ENCODE data around the gene SORCS2.

Gene SORCS2

DNA sequence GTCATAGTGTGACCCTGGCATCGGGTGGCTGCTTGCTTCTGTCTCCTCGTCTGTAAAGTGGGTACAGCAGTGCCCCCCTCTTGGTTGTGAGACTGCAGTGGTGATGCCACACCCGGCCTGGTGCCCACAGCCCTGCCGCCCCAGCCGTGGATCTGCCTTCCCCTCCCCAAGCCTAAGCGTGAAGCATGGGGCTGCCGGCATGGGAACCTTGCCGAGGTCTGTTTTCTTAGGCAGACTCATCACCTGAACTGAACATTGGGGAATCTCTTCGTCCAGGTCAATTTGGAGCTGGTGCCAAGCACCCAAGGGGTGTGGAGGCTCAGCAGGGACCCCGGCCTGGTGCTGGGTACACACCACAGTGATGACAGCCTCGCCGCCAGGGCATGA is 134.0 kb downstream of the SORCS2 start:
- DNase-seq = no peak
- Histone ChIP-seq H2BK5ac (ENCODE audit: low read depth, low read length, poor library complexity, severe bottlenecking) (no peak overlapping the region), H3K9ac (ENCODE audit: low read length) (no peak overlapping the region), H3K79me1 (replicated peaks; ENCODE audit: low read length, poor library complexity, severe bottlenecking) (no peaks in the 10 kb centered on the region), H3K27ac (ENCODE audit: low read length, poor library complexity, severe bottlenecking) (no peak overlapping the region), H3K4ac (ENCODE audit: low read depth in 1 of 2, low read length in 2 of 2) (no peak overlapping the region), H3K18ac (ENCODE audit: low read depth in 1 of 2, low read length in 2 of 2) (no peak overlapping the region), H4K91ac (ENCODE audit: low read length) (no peak overlapping the region), H3K4me2 (ENCODE audit: low read length, poor library complexity, severe bottlenecking) (no peak overlapping the region), H3K36me3 (ENCODE audit: control insufficient read depth in 1 of 2, insufficient read depth in 2 of 2, low read depth in 1 of 2, low read length in 2 of 2) (no peaks in the 10 kb centered on the region), H3K14ac (ENCODE audit: low read length in 2 of 2) (no peak overlapping the region), H3K23ac (ENCODE audit: low read length in 2 of 2) (no peak overlapping the region), H2BK15ac (ENCODE audit: low read depth, poor library complexity, severe bottlenecking) (peak overlapping the region; percentile 78), H2AFZ (ENCODE audit: low read depth, low read length) (no peak overlapping the region), H2BK12ac (ENCODE audit: low read length in 2 of 2) (no peak overlapping the region), H3K4me1 (ENCODE audit: control insufficient read depth, insufficient read depth, low read depth, low read length) (peaks cover 33% of the 10 kb centered on the region), H3K9me3 (ENCODE audit: control insufficient read depth, low read length) (no peaks in the 10 kb centered on the region), H2BK120ac (ENCODE audit: low read depth, low read length) (no peak overlapping the region), H2AK5ac (ENCODE audit: low read length, severe bottlenecking) (no peak overlapping the region), H3K4me3 (ENCODE audit: insufficient read depth in 1 of 2, low read depth in 1 of 2, low read length in 2 of 2) (no peak overlapping the region), H3K27me3 (ENCODE audit: control insufficient read depth in 1 of 2, insufficient read depth in 1 of 2, low read length in 2 of 2) (peaks cover 23 to 56% of the 10 kb centered on the region in 2 experiments), H4K8ac (ENCODE audit: low read length) (no peak overlapping the region)
- WGBS = 82% methylated on average over 12 of the region's 12 CpGs

DNA sequence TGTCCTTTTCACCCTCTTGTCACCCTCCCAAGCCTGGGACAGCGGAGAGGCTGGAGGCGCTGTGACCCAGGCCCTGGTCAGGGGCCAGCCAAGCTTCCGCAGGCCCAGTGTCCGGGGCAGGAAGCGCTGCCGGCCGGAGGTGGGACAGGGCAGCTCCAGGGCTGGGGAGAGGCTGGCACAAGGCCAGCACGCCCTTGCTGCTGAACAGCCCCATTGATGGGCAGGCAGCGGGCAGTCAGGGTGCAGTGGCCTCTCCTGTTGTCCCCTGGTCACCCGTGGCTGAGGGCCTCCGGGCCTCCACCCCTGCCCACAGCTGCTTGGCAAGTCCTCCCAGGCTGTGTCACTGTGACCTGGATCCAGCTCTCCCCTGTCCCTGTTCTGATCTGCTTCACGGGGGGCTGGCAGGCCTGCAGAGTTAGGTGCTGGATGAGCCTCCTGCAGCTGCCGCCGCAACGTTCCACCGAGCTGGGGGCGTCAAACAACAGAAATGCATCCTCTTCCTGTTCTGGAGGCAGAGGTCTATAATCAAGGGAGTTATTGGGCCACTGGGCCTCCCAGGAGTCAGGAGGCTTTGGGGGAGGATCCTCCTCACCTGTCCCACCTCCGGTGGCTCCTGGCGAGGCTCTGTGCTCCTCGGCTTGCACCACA is 134.5 kb downstream of the SORCS2 start:
- 84% methylated on average over 20 of the region's 20 CpGs for WGBS
- no peak overlapping the region for H3K18ac ChIP-seq (ENCODE audit: low read depth in 1 of 2, low read length in 2 of 2)
- peaks cover 23 to 61% of the 10 kb centered on the region in 2 experiments for H3K27me3 ChIP-seq (ENCODE audit: control insufficient read depth in 1 of 2, insufficient read depth in 1 of 2, low read length in 2 of 2)
- no peak overlapping the region for H2BK12ac ChIP-seq (ENCODE audit: low read length in 2 of 2)
- H2AFZ ChIP-seq (ENCODE audit: low read depth, low read length) = no peak overlapping the region
- H3K27ac ChIP-seq (ENCODE audit: low read length, poor library complexity, severe bottlenecking) = no peak overlapping the region
- peaks cover 37% of the 10 kb centered on the region for H3K4me1 ChIP-seq (ENCODE audit: control insufficient read depth, insufficient read depth, low read depth, low read length)
- H3K79me1 ChIP-seq (replicated peaks; ENCODE audit: low read length, poor library complexity, severe bottlenecking) = no peaks in the 10 kb centered on the region
- no peak overlapping the region for H3K4ac ChIP-seq (ENCODE audit: low read depth in 1 of 2, low read length in 2 of 2)
- no peak overlapping the region for H2AK5ac ChIP-seq (ENCODE audit: low read length, severe bottlenecking)
- H3K4me3 ChIP-seq (ENCODE audit: insufficient read depth in 1 of 2, low read depth in 1 of 2, low read length in 2 of 2) = no peak overlapping the region
- H3K4me2 ChIP-seq (ENCODE audit: low read length, poor library complexity, severe bottlenecking) = no peak overlapping the region
- H3K23ac ChIP-seq (ENCODE audit: low read length in 2 of 2) = no peak overlapping the region
- no peak overlapping the region for H4K8ac ChIP-seq (ENCODE audit: low read length)
- H2BK5ac ChIP-seq (ENCODE audit: low read depth, low read length, poor library complexity, severe bottlenecking) = no peak overlapping the region
- no peak overlapping the region for H3K9ac ChIP-seq (ENCODE audit: low read length)
- no peak for DNase-seq
- no peaks in the 10 kb centered on the region for H3K36me3 ChIP-seq (ENCODE audit: control insufficient read depth in 1 of 2, insufficient read depth in 2 of 2, low read depth in 1 of 2, low read length in 2 of 2)
- no peak overlapping the region for H4K91ac ChIP-seq (ENCODE audit: low read length)
- no peaks in the 10 kb centered on the region for H3K9me3 ChIP-seq (ENCODE audit: control insufficient read depth, low read length)
- H2BK120ac ChIP-seq (ENCODE audit: low read depth, low read length) = no peak overlapping the region
- H2BK15ac ChIP-seq (ENCODE audit: low read depth, poor library complexity, severe bottlenecking) = peak overlapping the region; percentile 78
- H3K14ac ChIP-seq (ENCODE audit: low read length in 2 of 2) = no peak overlapping the region

DNA sequence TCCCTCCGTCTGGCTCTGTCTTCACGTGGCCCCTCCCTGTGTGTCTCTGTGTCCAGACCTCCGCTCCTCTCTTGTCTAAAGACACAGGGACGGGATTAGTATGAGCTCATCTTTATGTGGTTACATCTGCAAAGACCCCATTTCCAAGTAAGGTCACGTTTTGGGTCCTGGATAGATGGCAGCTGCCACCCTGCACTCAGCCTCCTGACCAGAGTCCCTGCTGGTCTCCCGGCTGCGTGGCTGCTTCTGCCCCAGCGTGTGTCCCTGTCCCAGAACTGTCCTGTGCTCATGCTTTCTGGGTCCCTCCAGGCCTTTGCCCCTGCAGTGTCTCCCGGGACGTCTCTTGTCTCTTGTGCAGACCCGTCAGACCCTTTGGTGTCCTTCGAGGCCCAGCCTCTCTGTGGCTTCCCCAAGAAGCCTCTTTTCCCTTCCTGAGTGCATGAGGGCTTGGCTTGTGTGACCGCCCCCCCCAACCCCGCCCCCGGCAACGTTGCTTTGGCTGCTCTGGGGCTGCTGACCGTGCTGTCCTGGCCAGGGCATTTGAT is 135.1 kb downstream of the SORCS2 start:
- Histone ChIP-seq H4K8ac (ENCODE audit: low read length) (no peak overlapping the region), H3K14ac (ENCODE audit: low read length in 2 of 2) (no peak overlapping the region), H2BK120ac (ENCODE audit: low read depth, low read length) (no peak overlapping the region)

GRCh38 chr4:7328162-7328912 is 136.0 kb downstream of the SORCS2 start:
- Histone ChIP-seq H3K4me3 (ENCODE audit: insufficient read depth in 1 of 2, low read depth in 1 of 2, low read length in 2 of 2) (no peak overlapping the region), H3K18ac (ENCODE audit: low read depth in 1 of 2, low read length in 2 of 2) (peak overlapping the region; percentile 6 to 8), H3K4ac (ENCODE audit: low read depth in 1 of 2, low read length in 2 of 2) (no peak overlapping the region), H2AK5ac (ENCODE audit: low read length, severe bottlenecking) (peak overlapping the region; percentile 77), H3K9ac (ENCODE audit: low read length) (no peak overlapping the region), H3K9me3 (ENCODE audit: control insufficient read depth, low read length) (no peaks in the 10 kb centered on the region), H2BK120ac (ENCODE audit: low read depth, low read length) (no peak overlapping the region), H3K23ac (ENCODE audit: low read length in 2 of 2) (no peak overlapping the region), H2BK12ac (ENCODE audit: low read length in 2 of 2) (peak overlapping the region; percentile 30 to 43), H4K8ac (ENCODE audit: low read length) (no peak overlapping the region), H3K79me1 (replicated peaks; ENCODE audit: low read length, poor library complexity, severe bottlenecking) (no peaks in the 10 kb centered on the region), H3K4me2 (ENCODE audit: low read length, poor library complexity, severe bottlenecking) (no peak overlapping the region), H2BK5ac (ENCODE audit: low read depth, low read length, poor library complexity, severe bottlenecking) (no peak overlapping the region), H2BK15ac (ENCODE audit: low read depth, poor library complexity, severe bottlenecking) (no peak overlapping the region), H3K27ac (ENCODE audit: low read length, poor library complexity, severe bottlenecking) (no peak overlapping the region), H4K91ac (ENCODE audit: low read length) (peak overlapping the region; percentile 25), H3K27me3 (ENCODE audit: control insufficient read depth in 1 of 2, insufficient read depth in 1 of 2, low read length in 2 of 2) (peaks cover 23 to 72% of the 10 kb centered on the region in 2 experiments), H3K36me3 (ENCODE audit: control insufficient read depth in 1 of 2, insufficient read depth in 2 of 2, low read depth in 1 of 2, low read length in 2 of 2) (no peaks in the 10 kb centered on the region), H3K14ac (ENCODE audit: low read length in 2 of 2) (no peak overlapping the region), H3K4me1 (ENCODE audit: control insufficient read depth, insufficient read depth, low read depth, low read length) (peaks cover 52% of the 10 kb centered on the region), H2AFZ (ENCODE audit: low read depth, low read length) (no peak overlapping the region)
- 91% methylated on average over 15 of the region's 15 CpGs for WGBS
- no peak for DNase-seq

More for the DNA sequence above, 135.1 kb downstream of the SORCS2 start:
- no peak for DNase-seq
- no peak overlapping the region for H3K4me2 ChIP-seq (ENCODE audit: low read length, poor library complexity, severe bottlenecking)
- peaks cover 43% of the 10 kb centered on the region for H3K4me1 ChIP-seq (ENCODE audit: control insufficient read depth, insufficient read depth, low read depth, low read length)
- H2AFZ ChIP-seq (ENCODE audit: low read depth, low read length) = no peak overlapping the region
- H3K9ac ChIP-seq (ENCODE audit: low read length) = no peak overlapping the region
- no peak overlapping the region for H2BK12ac ChIP-seq (ENCODE audit: low read length in 2 of 2)
- no peak overlapping the region for H3K27ac ChIP-seq (ENCODE audit: low read length, poor library complexity, severe bottlenecking)
- H2BK15ac ChIP-seq (ENCODE audit: low read depth, poor library complexity, severe bottlenecking) = no peak overlapping the region
- no peaks in the 10 kb centered on the region for H3K36me3 ChIP-seq (ENCODE audit: control insufficient read depth in 1 of 2, insufficient read depth in 2 of 2, low read depth in 1 of 2, low read length in 2 of 2)
- H3K9me3 ChIP-seq (ENCODE audit: control insufficient read depth, low read length) = no peaks in the 10 kb centered on the region
- no peak overlapping the region for H2AK5ac ChIP-seq (ENCODE audit: low read length, severe bottlenecking)
- no peak overlapping the region for H2BK5ac ChIP-seq (ENCODE audit: low read depth, low read length, poor library complexity, severe bottlenecking)
- no peak overlapping the region for H4K91ac ChIP-seq (ENCODE audit: low read length)
- peaks cover 23 to 67% of the 10 kb centered on the region in 2 experiments for H3K27me3 ChIP-seq (ENCODE audit: control insufficient read depth in 1 of 2, insufficient read depth in 1 of 2, low read length in 2 of 2)
- 73% methylated on average over 17 of the region's 17 CpGs for WGBS
- H3K4me3 ChIP-seq (ENCODE audit: insufficient read depth in 1 of 2, low read depth in 1 of 2, low read length in 2 of 2) = no peak overlapping the region
- no peak overlapping the region for H3K18ac ChIP-seq (ENCODE audit: low read depth in 1 of 2, low read length in 2 of 2)
- H3K4ac ChIP-seq (ENCODE audit: low read depth in 1 of 2, low read length in 2 of 2) = no peak overlapping the region
- no peaks in the 10 kb centered on the region for H3K79me1 ChIP-seq (replicated peaks; ENCODE audit: low read length, poor library complexity, severe bottlenecking)
- H3K23ac ChIP-seq (ENCODE audit: low read length in 2 of 2) = no peak overlapping the region

Measured in mesenchymal stem cell (in vitro differentiated cells and primary cell).